Prostate gland (tissue), 2 donors: ENCODE results near the gene PCDHGB7.

Source experiments
- POLR2A ChIP-seq: fragments of 450-650 bp; IDR thresholded peaks from one replicate; pipeline ENCODE4 v1.6.1; 2016; ENCODE audit warnings: antibody characterized with exemption, mild to moderate bottlenecking
- POLR2AphosphoS5 ChIP-seq: sonication (generic); formaldehyde crosslinking; IDR thresholded peaks from one replicate; pipeline ENCODE4 v1.6.1; 2017; ENCODE audit warnings: antibody characterized with exemption
- TF ChIP-seq, protein P1 (sequence below), 4 experiments: fragments of 200-600 bp in 2 of 4; fragments of 450-650 bp in 2 of 4; sonication (generic) in 2 of 4; IDR thresholded peaks; 1 replicate in 3 of 4; 2 replicates in 1 of 4; pipeline ENCODE4 v1.5.1; 2016 to 2019; ENCODE audit warnings: antibody characterized with exemption in 4 of 4, mild to moderate bottlenecking in 2 of 4, moderate library complexity in 2 of 4

DNA sequence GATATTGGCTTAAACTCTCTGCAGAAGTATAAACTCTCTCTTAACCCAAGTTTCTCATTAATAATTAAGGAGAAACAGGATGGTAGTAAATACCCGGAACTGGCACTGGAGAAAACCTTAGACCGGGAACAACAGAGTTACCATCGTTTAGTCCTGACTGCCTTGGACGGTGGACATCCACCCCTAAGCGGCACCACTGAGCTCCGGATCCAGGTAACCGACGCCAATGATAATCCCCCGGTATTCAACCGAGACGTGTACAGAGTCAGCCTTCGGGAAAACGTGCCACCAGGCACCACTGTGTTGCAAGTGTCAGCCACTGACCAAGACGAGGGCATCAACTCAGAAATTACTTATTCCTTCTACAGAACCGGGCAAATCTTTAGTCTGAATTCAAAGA is 18.9 kb upstream of the PCDHGB7 start:
- TF ChIP-seq, protein P1, sequence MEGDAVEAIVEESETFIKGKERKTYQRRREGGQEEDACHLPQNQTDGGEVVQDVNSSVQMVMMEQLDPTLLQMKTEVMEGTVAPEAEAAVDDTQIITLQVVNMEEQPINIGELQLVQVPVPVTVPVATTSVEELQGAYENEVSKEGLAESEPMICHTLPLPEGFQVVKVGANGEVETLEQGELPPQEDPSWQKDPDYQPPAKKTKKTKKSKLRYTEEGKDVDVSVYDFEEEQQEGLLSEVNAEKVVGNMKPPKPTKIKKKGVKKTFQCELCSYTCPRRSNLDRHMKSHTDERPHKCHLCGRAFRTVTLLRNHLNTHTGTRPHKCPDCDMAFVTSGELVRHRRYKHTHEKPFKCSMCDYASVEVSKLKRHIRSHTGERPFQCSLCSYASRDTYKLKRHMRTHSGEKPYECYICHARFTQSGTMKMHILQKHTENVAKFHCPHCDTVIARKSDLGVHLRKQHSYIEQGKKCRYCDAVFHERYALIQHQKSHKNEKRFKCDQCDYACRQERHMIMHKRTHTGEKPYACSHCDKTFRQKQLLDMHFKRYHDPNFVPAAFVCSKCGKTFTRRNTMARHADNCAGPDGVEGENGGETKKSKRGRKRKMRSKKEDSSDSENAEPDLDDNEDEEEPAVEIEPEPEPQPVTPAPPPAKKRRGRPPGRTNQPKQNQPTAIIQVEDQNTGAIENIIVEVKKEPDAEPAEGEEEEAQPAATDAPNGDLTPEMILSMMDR (IDR thresholded peaks at IDR 0.05): no peak
- TF ChIP-seq POLR2A (no peak), POLR2AphosphoS5 (no peak)
